Right lobe of liver (tissue), 6 donors: ENCODE measurements around the gene KCNAB1. TPM values are rescaled to one million over a fixed set of nuclear protein-coding genes. Genes with fewer than 3 reads are reported as not detected.

ENCODE experiments used
- ATAC-seq, 4 donors: fragments of 200-7000 bp; cut with Tn5 transposase; one replicate each; pipeline ENCODE4 v1.9.1; 2020; ENCODE audit warnings: mild to moderate bottlenecking in 4 of 4, moderate library complexity in 4 of 4
- DNase-seq, 3 donors: peaks; one replicate each; pipeline ENCODE4 v3.0.0-alpha.2; 2020
- H3K27ac ChIP-seq, 3 donors: fragments of 200-600 bp; one replicate each; pipeline ENCODE4 v1.8.0; 2022
- H3K27me3 ChIP-seq, 2 donors: fragments of 200-600 bp; one replicate each; pipeline ENCODE4 v1.8.0; 2022
- H3K36me3 ChIP-seq, 4 donors: fragments of 200-600 bp; sonication (generic) in 1 of 4; one replicate each; pipeline versions ENCODE4 v1.5.1 to v1.8.0; 2017 to 2022; ENCODE audit warnings: control low read depth in 1 of 4
- H3K4me1 ChIP-seq, 4 donors: fragments of 200-600 bp; sonication (generic) in 1 of 4; one replicate each; pipeline versions ENCODE4 v1.5.1 to v1.8.0; 2017 to 2022; ENCODE audit warnings: control low read depth in 1 of 4
- H3K4me3 ChIP-seq, 3 donors: fragments of 200-600 bp; one replicate each; pipeline ENCODE4 v1.8.0; 2022
- H3K9me3 ChIP-seq, 4 donors: fragments of 200-600 bp; sonication (generic) in 1 of 4; one replicate each; pipeline versions ENCODE4 v1.5.1 to v1.8.0; 2017 to 2022; ENCODE audit warnings: control low read depth in 1 of 4
- POLR2A ChIP-seq: fragments of 450-650 bp; IDR thresholded peaks from one replicate; pipeline ENCODE4 v1.6.1; 2017; ENCODE audit warnings: antibody characterized with exemption, mild to moderate bottlenecking
- WGBS: methylation state at CpG from one replicate; pipeline ENCODE4 v1.1.6; 2018; ENCODE audit warnings: low coverage, low lambda C conversion rate; ENCODE audit not compliant: insufficient coverage; ENCODE audit errors: missing lambda C conversion rate; 5-methylcytosine and 5-hydroxymethylcytosine counted together
- intact Hi-C, 2 donors: fragments of 100-400 bp; cut with DNase I; formaldehyde crosslinking; loops; one replicate each; pipeline versions ENCODE4 v1.11.2 to v1.14.1; 2022
- total RNA-seq, 6 experiments: library from RNA; depleted of rRNA in 2 of 6; stranded (reverse); fragments of >200 nt in 2 of 6; fragmentation: NEBNext Ultra II Directional in 3 of 6; extraction: Animal tissue kit (Norgen Biotek cat#: 25700) in 3 of 6; gene quantifications; one replicate each; pipeline versions ENCODE4 v1.1.0 to v1.2.4, GENCODE V29; 2016 to 2023
- TF ChIP-seq, protein P1 (sequence below), 4 donors: fragments of 200-600 bp in 3 of 4; fragments of 450-650 bp in 1 of 4; IDR thresholded peaks; one replicate each; pipeline versions ENCODE4 v1.5.1 to v1.8.0; 2016 to 2022; ENCODE audit warnings: antibody characterized with exemption in 4 of 4, mild to moderate bottlenecking in 2 of 4
- donor health status: DM: no; HTN: yes; CAD: no.
- donor health status: DM: no; HTN: no; CAD: no.
- donor health status: DM: no; HTN: no; CAD: no.
- donor health status: DM: no; HTN: yes; CAD: no.
- donor health status: DM: no; HTN: yes; CAD: no.

KCNAB1 gene
- total RNA-seq, 6 experiments from 2014 or later: 0.15 to 1.8 (median 0.64) TPM; not detected in 2

DNA sequence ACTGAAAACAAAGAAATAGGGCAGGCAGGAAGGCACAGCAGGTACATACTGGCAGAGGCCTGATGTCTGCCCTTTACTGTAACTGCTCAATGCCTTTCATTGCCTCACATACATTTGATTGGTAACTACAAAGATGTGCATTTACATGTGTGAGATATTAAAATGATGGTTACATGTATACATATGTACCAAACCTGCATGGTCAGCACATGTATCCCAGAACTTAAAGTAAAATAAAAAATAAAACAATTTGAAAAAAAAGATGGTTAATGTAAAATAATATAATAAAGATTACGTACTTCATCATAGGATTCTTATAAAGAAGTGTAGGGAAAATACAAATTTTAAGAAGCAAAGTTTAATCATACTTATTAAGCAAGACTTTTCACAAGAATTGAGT, 419.4 kb downstream of the KCNAB1 start:
- WGBS: 92% methylated on average over 1 of the region's 1 CpG
- H3K4me1 ChIP-seq: peaks cover 0 to 7% (median 3%) of the 10 kb centered on the region in 4 donors
- intact Hi-C loops: no loop called here
- no peak overlapping the region for H3K4me3 ChIP-seq
- H3K27me3 ChIP-seq: no peaks in the 10 kb centered on the region
- ATAC-seq (no peak), DNase-seq (no peak)
- no peak overlapping the region for H3K27ac ChIP-seq
- TF ChIP-seq, protein P1, sequence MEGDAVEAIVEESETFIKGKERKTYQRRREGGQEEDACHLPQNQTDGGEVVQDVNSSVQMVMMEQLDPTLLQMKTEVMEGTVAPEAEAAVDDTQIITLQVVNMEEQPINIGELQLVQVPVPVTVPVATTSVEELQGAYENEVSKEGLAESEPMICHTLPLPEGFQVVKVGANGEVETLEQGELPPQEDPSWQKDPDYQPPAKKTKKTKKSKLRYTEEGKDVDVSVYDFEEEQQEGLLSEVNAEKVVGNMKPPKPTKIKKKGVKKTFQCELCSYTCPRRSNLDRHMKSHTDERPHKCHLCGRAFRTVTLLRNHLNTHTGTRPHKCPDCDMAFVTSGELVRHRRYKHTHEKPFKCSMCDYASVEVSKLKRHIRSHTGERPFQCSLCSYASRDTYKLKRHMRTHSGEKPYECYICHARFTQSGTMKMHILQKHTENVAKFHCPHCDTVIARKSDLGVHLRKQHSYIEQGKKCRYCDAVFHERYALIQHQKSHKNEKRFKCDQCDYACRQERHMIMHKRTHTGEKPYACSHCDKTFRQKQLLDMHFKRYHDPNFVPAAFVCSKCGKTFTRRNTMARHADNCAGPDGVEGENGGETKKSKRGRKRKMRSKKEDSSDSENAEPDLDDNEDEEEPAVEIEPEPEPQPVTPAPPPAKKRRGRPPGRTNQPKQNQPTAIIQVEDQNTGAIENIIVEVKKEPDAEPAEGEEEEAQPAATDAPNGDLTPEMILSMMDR (IDR thresholded peaks at IDR 0.05): no peak
- TF ChIP-seq POLR2A: no peak
- peaks cover 0 to 42% (median 14%) of the 10 kb centered on the region in 4 donors for H3K36me3 ChIP-seq
- no peaks in the 10 kb centered on the region for H3K9me3 ChIP-seq

DNA sequence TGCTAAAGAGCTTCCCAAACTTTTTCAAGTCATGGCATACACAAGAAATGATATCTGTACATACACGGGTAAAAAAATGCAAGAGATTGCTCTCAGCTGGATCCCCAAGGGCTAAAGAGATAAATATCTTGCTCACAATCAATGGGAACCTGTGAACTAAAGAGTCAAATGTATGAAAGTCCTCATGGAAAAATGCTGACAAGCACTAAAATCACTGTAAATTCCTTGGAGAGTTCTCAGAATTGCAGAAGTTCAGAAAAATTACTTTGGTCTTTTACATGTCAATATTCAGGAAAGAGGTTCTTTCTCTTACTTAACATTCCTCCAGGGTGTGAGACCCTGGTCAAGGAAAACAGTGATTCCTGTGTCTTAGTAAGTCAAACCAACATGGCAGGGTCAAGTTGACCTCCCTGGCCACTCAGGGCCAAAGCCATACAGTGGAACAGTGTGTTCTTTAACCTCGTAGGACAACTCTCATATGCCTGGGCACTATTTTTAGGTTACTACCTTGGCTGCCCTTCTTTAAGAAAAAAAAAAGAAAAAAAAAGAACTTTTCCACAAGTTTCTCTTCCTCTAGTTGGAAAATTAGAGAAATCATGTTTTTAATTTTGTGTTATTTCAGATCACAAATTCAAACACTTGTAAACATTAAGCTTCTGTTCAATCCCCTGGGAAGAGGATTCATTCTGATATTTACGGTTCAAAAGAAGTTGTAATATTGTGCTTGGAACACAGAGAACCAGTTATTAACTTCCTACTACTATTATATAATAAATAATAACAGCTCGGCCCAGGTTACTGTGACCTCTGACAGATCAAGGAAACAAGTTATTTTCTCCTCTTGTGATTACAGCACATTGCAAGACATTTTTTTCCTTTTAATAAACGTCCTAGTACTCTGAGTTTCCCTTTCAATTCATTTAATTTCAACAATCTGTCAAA, 422.0 kb downstream of the KCNAB1 start:
- ATAC-seq: peak in 2 of 4 donors; percentile 16 to 60
- 50% methylated on average over 5 of the region's 5 CpGs for WGBS

DNA sequence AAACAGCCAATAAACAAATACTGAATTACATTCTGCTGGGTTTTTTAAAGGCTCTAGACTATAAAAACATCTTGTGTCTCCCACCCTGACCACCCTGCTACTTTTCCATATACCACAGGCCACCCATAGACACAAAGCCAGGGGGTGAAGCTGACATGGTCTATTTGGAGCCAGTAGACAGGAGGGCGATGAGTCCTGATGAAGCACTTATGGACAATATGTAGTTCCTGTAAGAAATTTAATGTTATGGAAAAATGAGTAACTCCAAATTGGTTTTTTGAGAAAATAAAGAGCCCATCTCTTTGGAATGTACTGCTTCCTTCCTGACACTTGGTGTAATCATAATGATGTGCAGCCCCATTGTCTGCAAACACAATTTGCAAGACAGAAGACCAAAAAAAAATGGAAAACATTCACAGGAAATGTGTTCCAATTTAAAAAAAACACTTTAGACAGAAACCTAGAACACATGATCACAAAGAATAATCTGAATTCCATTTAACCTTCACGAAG, 422.7 kb downstream of the KCNAB1 start:
- H3K4me3 ChIP-seq: no peak overlapping the region
- intact Hi-C loops: no loop called here
- no peak overlapping the region for H3K27ac ChIP-seq
- peaks cover 0 to 67% (median 17%) of the 10 kb centered on the region in 4 donors for H3K36me3 ChIP-seq
- DNase-seq (no peak), ATAC-seq (peak in 3 of 4 donors; percentile 13 to 52 (median 32))
- WGBS: 81% methylated on average over 2 of the region's 2 CpGs
- no peaks in the 10 kb centered on the region for H3K27me3 ChIP-seq
- no peaks in the 10 kb centered on the region for H3K9me3 ChIP-seq
- H3K4me1 ChIP-seq: no peaks in the 10 kb centered on the region
- TF ChIP-seq, protein P1 (IDR thresholded peaks at IDR 0.05): no peak
- TF ChIP-seq POLR2A: no peak

More for the DNA sequence above, 422.0 kb downstream of the KCNAB1 start:
- Histone ChIP-seq H3K36me3 (peaks cover 0 to 61% (median 16%) of the 10 kb centered on the region in 4 donors), H3K27me3 (no peaks in the 10 kb centered on the region), H3K4me1 (no peaks in the 10 kb centered on the region), H3K27ac (no peak overlapping the region), H3K9me3 (no peaks in the 10 kb centered on the region), H3K4me3 (no peak overlapping the region)
- intact Hi-C loops: no loop called here
- DNase-seq: no peak
- TF ChIP-seq POLR2A: no peak
- TF ChIP-seq, protein P1 (IDR thresholded peaks at IDR 0.05): no peak

DNA sequence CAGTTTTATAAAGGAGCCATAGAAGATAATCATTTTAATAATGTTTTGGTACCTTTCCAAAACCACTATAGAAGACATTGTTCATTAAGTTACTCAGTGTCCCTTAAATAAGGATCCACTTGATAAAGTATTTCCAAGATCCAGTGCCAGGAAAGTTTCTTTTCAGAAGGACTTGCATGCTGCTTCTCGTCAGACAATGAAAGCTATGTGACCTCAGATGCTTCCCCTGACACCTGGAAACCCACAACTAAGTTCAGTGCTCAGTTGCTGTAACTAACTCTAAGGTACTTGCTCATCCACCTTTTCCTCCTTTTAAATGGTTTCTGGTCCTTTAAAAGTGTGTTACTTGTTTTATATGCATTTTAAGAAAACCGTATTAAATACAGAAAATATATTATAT, 427.3 kb downstream of the KCNAB1 start:
- Histone ChIP-seq H3K4me1 (peaks cover 0 to 8% (median 0%) of the 10 kb centered on the region in 4 donors), H3K36me3 (peaks cover 0 to 75% (median 18%) of the 10 kb centered on the region in 4 donors), H3K27me3 (no peaks in the 10 kb centered on the region), H3K27ac (no peak overlapping the region), H3K4me3 (no peak overlapping the region), H3K9me3 (no peaks in the 10 kb centered on the region)
- DNase-seq (no peak), ATAC-seq (no peak)
- TF ChIP-seq POLR2A: no peak
- TF ChIP-seq, protein P1 (IDR thresholded peaks at IDR 0.05): no peak
- 72% methylated on average over 2 of the region's 2 CpGs for WGBS
- intact Hi-C loops: no loop called here
